H1 (cell line): ENCODE measurements around the gene ARHGEF4. TPM values are rescaled to one million over a fixed set of nuclear protein-coding genes. Genes with fewer than 3 reads are reported as not detected.

Source experiments
- CTCF ChIA-PET: fragments of 300-600 bp; sonication (Branson Sonifier 250); formaldehyde crosslinking; loops from one replicate; lab custom pipeline; 2021; ENCODE audit not compliant: partially characterized antibody; lab: Charles Lee
- POLR2A ChIA-PET: fragments of 300-600 bp; sonication (Branson Sonifier 250); formaldehyde crosslinking; loops from one replicate; lab custom pipeline; 2021; ENCODE audit warnings: inconsistent platforms; ENCODE audit not compliant: partially characterized antibody; lab: Charles Lee
- DNase-seq, 2 experiments: peaks; one replicate each; pipeline versions ENCODE4 v3.0.0 to v3.0.0-alpha.2; 2010 to 2022; ENCODE audit warnings: low spot score in 2 of 2, low read depth in 1 of 2, mixed read lengths in 1 of 2
- FAIRE-seq: peaks from 2 replicates; lab custom pipeline; 2011; peaks lifted over from hg19 to GRCh38; lab: Jason Lieb, UNC
- H2AFZ ChIP-seq: 2 replicates; pipeline ENCODE4 v1.8.1; 2012; ENCODE audit warnings: low read length, inconsistent platforms
- H2AK5ac ChIP-seq: 2 replicates; pipeline ENCODE4 v1.6.1; 2013; ENCODE audit warnings: low read depth, low read length
- H2BK120ac ChIP-seq: replicated peaks from 2 replicates; pipeline ENCODE3; 2013; ENCODE audit warnings: low read depth, low read length, inconsistent platforms
- H2BK12ac ChIP-seq: 2 replicates; pipeline ENCODE4 v1.6.1; 2013; ENCODE audit warnings: low read depth, low read length
- H2BK15ac ChIP-seq: 2 replicates; pipeline ENCODE4 v1.6.1; 2013; ENCODE audit warnings: low read length
- H2BK20ac ChIP-seq: 2 replicates; pipeline ENCODE4 v1.6.1; 2013; ENCODE audit warnings: low read length
- H2BK5ac ChIP-seq: 2 replicates; pipeline ENCODE4 v1.6.1; 2013; ENCODE audit warnings: low read depth, low read length
- H3K14ac ChIP-seq: 2 replicates; pipeline ENCODE4 v1.6.1; 2013; ENCODE audit warnings: inconsistent platforms; ENCODE audit not compliant: insufficient read length
- H3K18ac ChIP-seq: 2 replicates; pipeline ENCODE4 v1.6.1; 2013; ENCODE audit warnings: low read length; ENCODE audit errors: extremely low read depth
- H3K23ac ChIP-seq: 2 replicates; pipeline ENCODE4 v1.6.1; 2013; ENCODE audit warnings: inconsistent platforms; ENCODE audit not compliant: insufficient read length
- H3K23me2 ChIP-seq: 2 replicates; pipeline ENCODE4 v1.6.1; 2013; ENCODE audit warnings: low read depth, low read length
- H3K27ac ChIP-seq: 2 replicates; pipeline ENCODE4 v1.6.1; 2011; ENCODE audit warnings: low read depth, low read length, inconsistent platforms
- H3K27me3 ChIP-seq, 4 experiments: replicated peaks in 1 of 4; 1 replicate in 1 of 4; 2 replicates in 3 of 4; pipeline versions ENCODE4 v1.6.1 to v1.8.1; 2011 to 2013; ENCODE audit warnings: low read length in 3 of 4, mild to moderate bottlenecking in 3 of 4, inconsistent platforms in 2 of 4, mixed read lengths in 2 of 4, moderate library complexity in 1 of 4; ENCODE audit not compliant: control insufficient read depth in 3 of 4, insufficient read depth in 3 of 4; ENCODE audit errors: extremely low read depth in 1 of 4
- H3K36me3 ChIP-seq, 4 experiments: 2 replicates each; pipeline versions ENCODE4 v1.6.1 to v1.8.1; 2011 to 2013; ENCODE audit warnings: mild to moderate bottlenecking in 4 of 4, low read length in 3 of 4, moderate library complexity in 2 of 4, control low read depth in 1 of 4, inconsistent platforms in 1 of 4; ENCODE audit not compliant: insufficient read depth in 4 of 4, control insufficient read depth in 2 of 4
- H3K4ac ChIP-seq: replicated peaks from 2 replicates; pipeline ENCODE3; 2013; ENCODE audit warnings: low read length, low read depth, mixed read lengths, inconsistent platforms; ENCODE audit not compliant: insufficient read length
- H3K4me1 ChIP-seq, 4 experiments: replicated peaks in 1 of 4; 1 replicate in 1 of 4; 2 replicates in 3 of 4; pipeline versions ENCODE4 v1.6.1 to v1.8.1; 2011 to 2013; ENCODE audit warnings: low read length in 3 of 4, inconsistent platforms in 2 of 4, mixed read lengths in 1 of 4; ENCODE audit not compliant: insufficient read depth in 4 of 4, control insufficient read depth in 3 of 4
- H3K4me2 ChIP-seq, 2 experiments: 2 replicates each; pipeline versions ENCODE4 v1.6.1 to v1.8.1; 2011 to 2013; ENCODE audit warnings: low read depth in 2 of 2, low read length in 2 of 2, control low read depth in 1 of 2, inconsistent platforms in 1 of 2, mild to moderate bottlenecking in 1 of 2; ENCODE audit not compliant: insufficient read depth in 1 of 2
- H3K4me3 ChIP-seq, 4 experiments: fragments of 200-600, 300-600 bp in 1 of 4; sonication (generic), shearing (Covaris generic), sonication (Bioruptor Twin) in 1 of 4; 2 replicates each; pipeline versions ENCODE4 v1.5.1 to v1.8.1; 2011 to 2016; ENCODE audit warnings: low read length in 4 of 4, low read depth in 3 of 4, control low read depth in 2 of 4, inconsistent platforms in 2 of 4, mild to moderate bottlenecking in 2 of 4, mixed read lengths in 1 of 4, moderate library complexity in 1 of 4; ENCODE audit not compliant: insufficient read depth in 2 of 4; ENCODE audit errors: extremely low read depth in 1 of 4
- H3K56ac ChIP-seq: replicated peaks from 2 replicates; pipeline ENCODE3; 2013; ENCODE audit warnings: low read depth, mild to moderate bottlenecking, mixed read lengths, low read length, inconsistent platforms; ENCODE audit not compliant: insufficient read length
- H3K79me1 ChIP-seq: 2 replicates; pipeline ENCODE4 v1.6.1; 2013; ENCODE audit warnings: low read depth, low read length, control low read depth
- H3K79me2 ChIP-seq, 2 experiments: 2 replicates each; pipeline versions ENCODE4 v1.6.1 to v1.8.1; 2012 to 2013; ENCODE audit warnings: low read length in 2 of 2, mild to moderate bottlenecking in 2 of 2, inconsistent platforms in 1 of 2; ENCODE audit not compliant: insufficient read depth in 2 of 2, control insufficient read depth in 1 of 2
- H3K9ac ChIP-seq, 4 experiments: replicated peaks in 1 of 4; 1 replicate in 1 of 4; 2 replicates in 3 of 4; pipeline versions ENCODE4 v1.6.1 to v1.8.1; 2011 to 2013; ENCODE audit warnings: low read depth in 3 of 4, low read length in 3 of 4, control low read depth in 2 of 4, mild to moderate bottlenecking in 2 of 4, moderate library complexity in 2 of 4, inconsistent platforms in 1 of 4; ENCODE audit errors: extremely low read depth in 1 of 4
- H3K9me3 ChIP-seq, 2 experiments: 2 replicates each; pipeline versions ENCODE4 v1.6.1 to v1.8.1; 2012 to 2013; ENCODE audit warnings: mild to moderate bottlenecking in 2 of 2, moderate library complexity in 2 of 2, control low read depth in 1 of 2, inconsistent platforms in 1 of 2, low read depth in 1 of 2, low read length in 1 of 2, mixed read lengths in 1 of 2; ENCODE audit not compliant: insufficient read depth in 2 of 2
- H4K20me1 ChIP-seq, 2 experiments: replicated peaks in 1 of 2; 2 replicates each; pipeline versions ENCODE3 to v1.8.1; 2011 to 2013; ENCODE audit warnings: inconsistent platforms in 2 of 2, low read length in 2 of 2, mild to moderate bottlenecking in 1 of 2; ENCODE audit not compliant: insufficient read depth in 2 of 2, control insufficient read depth in 1 of 2
- H4K5ac ChIP-seq: 2 replicates; pipeline ENCODE4 v1.6.1; 2013; ENCODE audit warnings: low read length, low read depth, mixed read lengths, inconsistent platforms; ENCODE audit not compliant: insufficient read length
- H4K8ac ChIP-seq: 2 replicates; pipeline ENCODE4 v1.8.0; 2013; ENCODE audit warnings: mild to moderate bottlenecking, moderate library complexity, low read length, inconsistent platforms; ENCODE audit not compliant: insufficient read depth; ENCODE audit errors: extremely low read depth
- H4K91ac ChIP-seq: replicated peaks from 2 replicates; pipeline ENCODE3; 2013; ENCODE audit warnings: low read length, mixed read lengths, inconsistent platforms; ENCODE audit not compliant: insufficient read length
- CHD2 ChIP-seq: IDR thresholded peaks from 2 replicates; pipeline ENCODE4 v1.6.1; 2012; ENCODE audit warnings: low read length, improper control_type of control experiment
- EP300 ChIP-seq, 2 experiments: IDR thresholded peaks; 1 replicate in 1 of 2; 2 replicates in 1 of 2; pipeline ENCODE4 v1.6.1; 2011 to 2012; ENCODE audit warnings: low read depth in 2 of 2, low read length in 2 of 2, mild to moderate bottlenecking in 2 of 2, borderline replicate concordance in 1 of 2, inconsistent platforms in 1 of 2, moderate library complexity in 1 of 2
- GTF2F1 ChIP-seq: IDR thresholded peaks from 2 replicates; pipeline ENCODE4 v1.6.1; 2012; ENCODE audit warnings: low read depth, low read length, improper control_type of control experiment, borderline replicate concordance
- PHF8 ChIP-seq: fragments of 200-600 bp; sonication (generic); conservative IDR thresholded peaks from 2 replicates; pipeline ENCODE4 v1.7.1; 2012; ENCODE audit warnings: low read depth, mild to moderate bottlenecking, inconsistent platforms, low read length, moderate library complexity
- RXRA ChIP-seq: IDR thresholded peaks from 2 replicates; pipeline ENCODE4 v1.6.1; 2011; ENCODE audit warnings: low read depth, mild to moderate bottlenecking, low read length, moderate library complexity; ENCODE audit not compliant: insufficient read depth
- TBP ChIP-seq: IDR thresholded peaks from 2 replicates; pipeline ENCODE4 v1.6.1; 2011; ENCODE audit warnings: low read depth, low read length, improper control_type of control experiment
- TEAD4 ChIP-seq: IDR thresholded peaks from 2 replicates; pipeline ENCODE4 v1.6.1; 2012; ENCODE audit warnings: low read depth, low read length, inconsistent platforms, mixed read lengths
- WGBS, 2 experiments: shearing (Covaris generic) in 1 of 2; methylation state at CpG; one replicate each; pipeline versions ENCODE4 v1.1.6 to v1.1.7; 2013 to 2015; ENCODE audit warnings: low lambda C conversion rate in 2 of 2, mixed read lengths in 2 of 2, inconsistent platforms in 1 of 2, low coverage in 1 of 2, missing lambda C conversion rate in 1 of 2; ENCODE audit not compliant: insufficient replicate concordance in 2 of 2, insufficient coverage in 1 of 2, insufficient read length in 1 of 2; ENCODE audit errors: extremely low coverage in 1 of 2, missing lambda C conversion rate in 1 of 2; 5-methylcytosine and 5-hydroxymethylcytosine counted together
- polyA plus RNA-seq, 7 experiments: library from polyadenylated mRNA; depleted of rRNA in 3 of 7; stranded (reverse) in 5 of 7; unstranded in 2 of 7; fragments of >200 nt in 5 of 7; fragments of 200-250 nt in 2 of 7; gene quantifications; 1 replicate in 5 of 7; 2 replicates in 1 of 7; 4 replicates in 1 of 7; pipeline versions ENCODE4 v1.2.1 to v1.2.3, GENCODE V29; 2011 to 2013; ENCODE audit warnings: missing spikeins in 2 of 7, mixed read lengths in 2 of 7
- total RNA-seq: library from RNA; stranded (reverse); fragmentation: NEBNext Ultra II Directional; extraction: Animal tissue kit (Norgen Biotek cat#: 25700); gene quantifications from 2 replicates; pipeline ENCODE4 v1.2.1, GENCODE V29; 2021

ARHGEF4 gene
- total and polyA plus RNA-seq, 2 of the 8 experiments (the other 6 are each of a cell fraction or from before 2014, with no cell fraction given) = 10.6 to 14.6 TPM

- no peaks in the 10 kb centered on the region for H3K9me3 ChIP-seq
- H3K18ac ChIP-seq = no peak overlapping the region
- FAIRE-seq (no peak), DNase-seq (no peak)
- H4K5ac ChIP-seq = no peak overlapping the region
- no peak overlapping the region for H2AFZ ChIP-seq
- no peaks in the 10 kb centered on the region for H3K79me1 ChIP-seq
- 87% methylated on average over 9 of the region's 9 CpGs; no CpG with 5 or more reads in 1 of the 2 experiments for WGBS, 2 experiments
- H3K23me2 ChIP-seq = peaks cover 3% of the 10 kb centered on the region; the same call in 1 of the 2 replicates
- ChIA-PET CTCF (interaction anchor here (0.7 to 1.1 kb wide), 2 partner anchors 29 to 134 kb away, joined by 3 to 6 read pairs; no protein-coding TSS in a partner anchor), POLR2A (no interaction called here)
- no peak overlapping the region for H3K4me3 ChIP-seq
- peaks cover 0 to 3% of the 10 kb centered on the region in 2 experiments for H4K20me1 ChIP-seq
- H3K36me3 ChIP-seq = no peaks in the 10 kb centered on the region
- no peak overlapping the region for H2BK20ac ChIP-seq
- H2BK15ac ChIP-seq = no peak overlapping the region
- H3K27ac ChIP-seq = no peak overlapping the region
- H3K4me2 ChIP-seq = no peak overlapping the region
- no peak overlapping the region for H2BK120ac ChIP-seq
- H2AK5ac ChIP-seq = no peak overlapping the region
- no peak overlapping the region for H4K91ac ChIP-seq
- TF ChIP-seq CHD2 = no peak
- no peak for TF ChIP-seq PHF8
- no peak for TF ChIP-seq GTF2F1
- no peak for TF ChIP-seq RXRA
- no peak for TF ChIP-seq TBP
- no peak for TF ChIP-seq EP300 (IDR thresholded peaks at IDR 0.05; ENCODE audit: borderline replicate concordance in 1 of 2, low read depth in 2 of 2, low read length in 2 of 2)
- TF ChIP-seq TEAD4 = no peak
- no peak overlapping the region; the same call in 1 of the 2 replicates for H2BK12ac ChIP-seq
- no peak overlapping the region for H2BK5ac ChIP-seq
- no peaks in the 10 kb centered on the region; a peak in 1 of 7 replicates for H3K27me3 ChIP-seq
- H3K14ac ChIP-seq = no peak overlapping the region
- H3K79me2 ChIP-seq = no peaks in the 10 kb centered on the region
- H3K56ac ChIP-seq = no peak overlapping the region
- H3K23ac ChIP-seq = no peak overlapping the region
- H3K9ac ChIP-seq = no peak overlapping the region
- H3K4me1 ChIP-seq = no peaks in the 10 kb centered on the region
- no peak overlapping the region for H4K8ac ChIP-seq
- no peak overlapping the region for H3K4ac ChIP-seq
These were observed 45.7 kb upstream of the ARHGEF4 start for GRCh38 chr2:130790804-130791616.
